NB4 (cell line): Measurements from ENCODE around the gene FMNL1.

Experiments
- DNase-seq: peaks from one replicate; pipeline ENCODE4 v3.0.0; 2010; ENCODE audit warnings: low read depth
- H3K4me3 ChIP-seq: one replicate; pipeline ENCODE4 v1.5.1; 2011; ENCODE audit warnings: mild to moderate bottlenecking, low read depth, low read length, moderate library complexity
- CTCF ChIP-seq: IDR thresholded peaks from one replicate; pipeline ENCODE4 v1.5.1; 2012; ENCODE audit warnings: low read depth, low read length
- MAX ChIP-seq: IDR thresholded peaks from 2 replicates; pipeline ENCODE4 v1.6.1; 2011; ENCODE audit warnings: low read depth, low read length
- MYC ChIP-seq: IDR thresholded peaks from 2 replicates; pipeline ENCODE4 v1.6.1; 2011; ENCODE audit warnings: low read depth, low read length
- POLR2A ChIP-seq: IDR thresholded peaks from 2 replicates; pipeline ENCODE4 v1.6.1; 2011; ENCODE audit warnings: mild to moderate bottlenecking; ENCODE audit not compliant: insufficient read length; ENCODE audit errors: extremely low read depth

FMNL1 gene

GRCh38 chr17:45237686-45238085, 16.0 kb downstream of the FMNL1 start:
- no peak overlapping the region for H3K4me3 ChIP-seq
- no peak for DNase-seq
- TF ChIP-seq POLR2A (no peak), CTCF (no peak), MYC (no peak), MAX (no peak)

- H3K4me3 ChIP-seq = no peak overlapping the region
- no peak for DNase-seq
- no peak for TF ChIP-seq CTCF
These were observed 16.6 kb downstream of the FMNL1 start for GRCh38 chr17:45238155-45238774.

GRCh38 chr17:45240905-45241327, 19.2 kb downstream of the FMNL1 start:
- TF ChIP-seq MYC = no peak
- no peak for TF ChIP-seq MAX
- no peak for TF ChIP-seq CTCF
- no peak for TF ChIP-seq POLR2A
- H3K4me3 ChIP-seq = no peak overlapping the region
- DNase-seq = no peak

GRCh38 chr17:45241328-45242028, 19.8 kb downstream of the FMNL1 start:
- no peak overlapping the region for H3K4me3 ChIP-seq
- no peak for DNase-seq
- TF ChIP-seq POLR2A = no peak
- TF ChIP-seq CTCF = no peak
- TF ChIP-seq MAX = no peak
- TF ChIP-seq MYC = no peak

GRCh38 chr17:45242029-45242414, 20.3 kb downstream of the FMNL1 start:
- H3K4me3 ChIP-seq = no peak overlapping the region
- no peak for TF ChIP-seq MAX
- no peak for TF ChIP-seq POLR2A
- no peak for TF ChIP-seq CTCF
- no peak for TF ChIP-seq MYC
- no peak for DNase-seq

GRCh38 chr17:45243750-45244149, 22.1 kb downstream of the FMNL1 start:
- DNase-seq = no peak
- H3K4me3 ChIP-seq = no peak overlapping the region
- TF ChIP-seq POLR2A (no peak), CTCF (no peak), MYC (no peak), MAX (no peak)
